Activated CD8-positive, alpha-beta memory T cell treated with anti-CD3 and anti-CD28 coated beads for 24 hours (primary cell): ENCODE data around the gene PGPEP1.
"Not testable (repeated sequence)": the region's sequence is repeated elsewhere in the genome, so short reads cannot be mapped to it uniquely, and the experiment has no call there.

Experiments used
- DNase-seq: peaks from one replicate; pipeline ENCODE4 v3.0.0-alpha.2; 2020

PGPEP1 gene

GRCh38 chr19:18332917-18333530, 7.4 kb upstream of the PGPEP1 start:
- DNase-seq: no peak

GRCh38 chr19:18333680-18334079, 6.7 kb upstream of the PGPEP1 start:
- no peak for DNase-seq

GRCh38 chr19:18336121-18336520, 4.3 kb upstream of the PGPEP1 start:
- DNase-seq: no peak

GRCh38 chr19:18338541-18338940, 1.9 kb upstream of the PGPEP1 start:
- DNase-seq: no peak

DNA sequence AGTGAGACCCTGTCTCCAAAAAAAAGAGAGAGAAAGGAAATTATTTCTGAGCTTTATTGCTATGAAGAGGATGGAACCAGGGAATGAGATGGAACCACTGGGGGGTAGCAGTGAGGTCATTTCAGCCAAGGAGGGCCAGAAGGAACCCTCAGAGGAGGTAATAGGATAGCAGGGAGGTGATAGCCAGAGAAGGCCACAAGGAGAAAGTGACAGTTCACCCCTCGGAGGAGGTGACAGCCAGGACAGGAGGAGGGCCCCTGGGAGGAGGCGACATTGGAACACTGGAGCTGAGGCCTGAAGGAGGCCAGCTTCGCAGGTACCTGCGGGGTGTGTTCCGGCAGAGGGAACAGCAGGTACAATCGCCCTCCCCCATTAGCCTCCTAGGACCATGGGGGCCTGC, 675 bp upstream of the PGPEP1 start:
- peak; percentile 59 for DNase-seq

DNA sequence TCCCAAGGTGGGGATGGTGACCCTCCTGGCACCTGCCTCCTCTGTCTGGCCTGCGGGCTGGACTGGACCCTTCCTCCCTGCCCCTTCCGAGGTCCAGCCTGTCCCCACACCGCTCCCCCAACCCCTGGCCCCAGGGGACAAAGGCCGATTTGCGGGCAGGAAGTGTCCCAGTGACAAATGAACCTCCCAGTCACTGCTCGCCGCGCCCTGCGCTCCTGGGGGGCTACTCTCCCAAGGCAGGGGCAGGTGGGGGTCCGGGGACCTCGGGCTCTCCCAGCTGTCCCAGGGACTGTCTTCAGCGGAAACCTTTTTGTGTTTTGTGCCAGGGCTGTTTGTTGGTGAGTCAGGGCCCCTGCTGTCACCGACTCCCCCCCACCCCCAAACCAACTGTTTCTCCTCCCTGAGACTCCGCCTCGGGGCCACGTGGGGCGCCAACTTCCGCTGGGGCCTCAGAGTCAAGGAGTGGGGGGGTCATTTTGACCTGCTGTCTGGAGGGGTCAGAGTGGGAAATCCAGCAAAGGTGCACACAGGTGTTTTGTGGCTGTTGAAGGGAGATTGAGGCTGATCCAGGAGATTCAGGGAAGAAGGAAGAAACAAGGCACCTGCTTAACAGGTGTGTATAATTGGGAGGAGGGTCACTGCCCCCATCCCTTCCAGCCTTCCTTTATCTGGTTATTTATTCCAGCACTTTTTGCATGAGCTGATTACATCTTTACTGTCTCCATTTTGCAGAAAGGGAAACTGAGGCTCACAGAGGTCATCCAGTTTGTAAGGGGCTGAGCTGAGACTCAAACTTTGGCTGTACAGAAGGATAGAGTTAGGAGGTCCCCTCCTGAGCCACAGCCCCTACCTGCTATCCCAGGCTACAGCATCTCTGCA, 831 bp downstream of the PGPEP1 start:
- DNase-seq: peak; percentile 84

DNA sequence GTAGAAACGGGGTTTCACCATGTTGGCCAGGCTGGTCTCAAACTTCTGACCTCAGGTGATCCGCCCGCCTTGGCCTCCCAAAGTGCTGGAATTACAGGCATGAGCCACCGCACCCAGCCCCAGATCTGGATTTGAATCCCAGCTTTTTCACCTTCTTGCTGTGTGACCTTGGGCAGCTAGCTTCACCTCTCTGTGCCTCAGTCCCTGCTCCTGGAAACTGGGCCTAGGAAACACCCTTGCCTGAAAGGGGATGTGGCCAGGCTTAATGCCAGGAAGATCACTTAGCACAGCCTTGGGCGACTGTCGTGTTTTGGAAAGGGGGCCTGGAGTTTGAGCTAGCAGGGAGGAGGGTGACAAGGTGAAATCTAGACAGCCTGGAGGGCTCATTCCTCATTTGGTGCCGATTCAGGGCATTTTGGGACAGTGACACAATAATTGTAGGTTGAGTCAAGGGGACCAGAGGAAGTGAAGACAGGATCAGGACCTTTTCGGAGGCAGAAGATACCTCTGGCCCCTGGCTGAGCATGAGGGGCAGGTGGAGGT, 1.8 kb downstream of the PGPEP1 start:
- no peak for DNase-seq

GRCh38 chr19:18344582-18344950, 4.2 kb downstream of the PGPEP1 start:
- no peak for DNase-seq

DNA sequence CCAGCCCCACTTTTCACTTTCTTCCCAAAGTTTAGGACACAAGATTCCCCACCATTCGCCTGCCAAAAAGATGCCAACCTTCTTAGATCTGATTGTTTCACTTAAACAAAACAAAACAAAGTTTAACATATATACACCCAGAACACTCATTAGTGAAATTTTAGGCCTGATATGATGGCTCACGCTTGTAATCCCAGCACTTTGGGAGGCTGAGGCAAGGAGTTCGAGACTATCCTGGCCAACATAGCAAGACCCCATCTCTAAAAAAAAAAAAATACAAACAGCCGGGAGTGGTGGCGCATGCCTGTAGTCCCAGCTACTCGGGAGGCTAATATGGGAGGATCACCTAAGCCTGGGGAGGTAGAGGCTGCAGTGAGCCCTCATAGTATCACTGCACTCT, 4.9 kb downstream of the PGPEP1 start:
- no peak for DNase-seq

DNA sequence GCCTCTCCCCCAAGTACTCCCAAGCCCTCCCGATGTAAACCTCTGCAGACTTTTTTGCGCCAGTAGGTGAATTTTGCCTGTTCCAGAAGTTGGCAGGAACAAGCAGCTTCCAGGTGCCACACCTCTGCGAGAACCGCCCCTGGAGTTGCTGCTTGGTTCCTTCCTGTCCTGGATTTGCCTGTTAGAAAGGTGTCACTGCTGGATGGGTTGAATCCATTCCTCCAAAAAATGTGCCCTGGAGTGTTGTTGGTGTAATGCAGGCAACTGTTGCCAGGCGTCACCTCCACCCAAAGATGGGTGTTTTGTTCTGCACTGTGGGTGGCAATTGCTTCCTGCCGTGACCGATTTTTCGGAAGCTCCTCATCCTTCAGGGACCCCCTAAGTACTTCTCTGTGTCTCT, 5.7 kb downstream of the PGPEP1 start:
- DNase-seq: no peak

DNA sequence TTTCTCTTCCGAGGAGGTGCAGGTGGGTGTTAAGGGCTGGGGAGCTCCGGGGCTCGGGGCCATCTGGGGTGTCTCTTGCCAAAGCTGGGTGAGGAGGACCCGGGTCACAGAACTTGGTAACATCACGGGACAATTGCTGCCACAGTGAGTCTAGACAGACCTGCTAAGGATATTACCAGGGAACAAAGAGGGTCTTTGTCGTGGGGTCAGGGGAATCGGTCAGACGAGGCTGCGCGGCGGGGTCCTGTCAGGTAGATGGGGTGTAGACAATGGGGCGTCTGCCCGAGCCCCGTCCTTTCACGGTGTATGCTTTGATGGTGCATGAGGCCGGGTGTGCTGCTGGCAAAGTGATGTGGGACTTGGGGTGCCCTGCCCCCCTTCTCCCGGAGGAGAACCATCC, 7.8 kb downstream of the PGPEP1 start:
- DNase-seq: no peak

DNA sequence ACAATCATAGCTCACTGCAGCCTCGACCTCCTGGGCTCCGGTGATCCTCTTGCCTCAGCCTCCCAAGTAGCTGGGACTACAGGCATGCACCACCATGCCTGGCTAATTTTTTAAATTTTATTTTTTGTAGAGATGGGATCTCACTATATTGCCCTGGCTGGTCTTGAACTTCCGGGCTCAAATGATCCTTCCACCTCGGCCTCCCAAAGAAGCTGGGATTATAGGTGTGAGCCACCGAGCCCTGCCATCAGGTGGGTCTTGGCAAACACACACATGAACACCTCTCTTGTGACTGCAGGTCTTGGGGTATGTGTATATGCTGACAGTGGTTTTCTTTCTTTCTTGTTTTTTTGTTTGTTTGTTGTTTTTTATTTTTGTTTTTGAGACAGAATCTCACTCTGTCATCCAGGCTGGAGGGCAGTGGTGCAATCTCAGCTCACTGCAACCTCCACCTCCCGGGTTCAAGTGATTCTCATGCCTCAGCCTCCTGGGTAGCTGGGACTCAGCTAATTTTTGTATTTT, 8.5 kb downstream of the PGPEP1 start:
- DNase-seq: not testable (repeated sequence)

DNA sequence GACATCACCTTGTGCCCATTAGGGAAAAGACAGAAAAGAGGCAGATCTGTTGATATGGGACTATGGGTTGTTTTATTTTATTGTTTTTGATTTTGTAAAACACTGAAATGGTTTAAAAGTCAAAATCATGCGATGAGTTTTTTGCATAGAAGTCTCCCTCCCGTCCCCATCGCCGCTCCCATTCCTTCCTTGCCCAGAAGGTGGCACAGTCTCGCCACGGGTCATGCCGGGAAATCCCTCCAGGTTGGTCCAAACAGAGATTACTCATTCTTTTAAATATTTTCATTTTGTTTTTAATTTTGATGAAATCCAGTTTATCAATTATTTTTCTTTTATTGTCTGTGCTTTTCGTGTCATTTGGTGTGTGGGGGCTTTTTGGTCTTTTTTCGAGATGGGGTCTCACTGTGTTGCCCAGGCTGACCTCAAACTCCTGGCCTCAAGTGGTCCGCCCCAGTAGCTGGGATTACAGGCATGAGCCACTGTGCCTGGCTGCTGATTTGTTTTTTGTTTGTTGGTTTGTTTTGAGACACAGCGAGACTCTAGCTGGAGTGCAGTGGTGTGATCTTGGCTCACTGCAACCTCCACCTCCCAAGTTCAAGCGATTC, 9.2 kb downstream of the PGPEP1 start:
- no peak for DNase-seq

GRCh38 chr19:18350490-18350889, 10.1 kb downstream of the PGPEP1 start:
- no peak for DNase-seq

- no peak for DNase-seq
Measured at GRCh38 chr19:18351544-18351943, 11.1 kb downstream of the PGPEP1 start.

DNA sequence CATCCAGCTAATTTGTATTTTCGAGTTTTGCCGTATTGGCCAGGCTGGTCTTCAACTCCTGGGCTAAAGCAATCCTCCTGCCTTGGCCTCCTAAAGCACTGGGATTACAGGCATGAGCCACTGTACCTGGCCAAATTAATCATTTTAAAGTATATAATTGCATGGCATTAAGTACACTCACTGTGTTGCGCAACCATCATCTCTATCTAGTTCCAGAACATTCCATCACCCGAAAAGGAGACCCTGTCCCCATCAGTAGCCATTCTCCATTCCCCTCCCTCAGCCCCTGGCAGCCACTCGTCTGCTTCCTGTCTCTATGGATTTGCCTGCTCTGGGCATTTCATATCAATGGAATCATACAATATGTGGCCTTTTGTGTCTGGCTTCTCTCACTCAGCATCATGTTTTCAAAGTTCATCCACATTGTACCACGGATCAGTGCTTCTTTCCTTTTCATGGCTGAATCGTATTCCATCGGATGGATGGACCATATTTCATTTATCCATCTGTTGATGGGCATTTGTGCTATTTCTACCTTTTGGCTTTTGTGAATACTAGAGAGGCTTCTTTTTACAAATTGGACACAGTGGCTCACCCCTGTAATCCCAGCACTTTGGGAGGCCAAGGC, 13.1 kb downstream of the PGPEP1 start:
- DNase-seq: no peak

- not testable (repeated sequence) for DNase-seq
Measured at GRCh38 chr19:18354743-18355142, 14.3 kb downstream of the PGPEP1 start.

- no peak for DNase-seq
Measured at GRCh38 chr19:18357041-18357440, 16.6 kb downstream of the PGPEP1 start.

- no peak for DNase-seq
Measured at GRCh38 chr19:18361646-18362045, 21.2 kb downstream of the PGPEP1 start.

DNA sequence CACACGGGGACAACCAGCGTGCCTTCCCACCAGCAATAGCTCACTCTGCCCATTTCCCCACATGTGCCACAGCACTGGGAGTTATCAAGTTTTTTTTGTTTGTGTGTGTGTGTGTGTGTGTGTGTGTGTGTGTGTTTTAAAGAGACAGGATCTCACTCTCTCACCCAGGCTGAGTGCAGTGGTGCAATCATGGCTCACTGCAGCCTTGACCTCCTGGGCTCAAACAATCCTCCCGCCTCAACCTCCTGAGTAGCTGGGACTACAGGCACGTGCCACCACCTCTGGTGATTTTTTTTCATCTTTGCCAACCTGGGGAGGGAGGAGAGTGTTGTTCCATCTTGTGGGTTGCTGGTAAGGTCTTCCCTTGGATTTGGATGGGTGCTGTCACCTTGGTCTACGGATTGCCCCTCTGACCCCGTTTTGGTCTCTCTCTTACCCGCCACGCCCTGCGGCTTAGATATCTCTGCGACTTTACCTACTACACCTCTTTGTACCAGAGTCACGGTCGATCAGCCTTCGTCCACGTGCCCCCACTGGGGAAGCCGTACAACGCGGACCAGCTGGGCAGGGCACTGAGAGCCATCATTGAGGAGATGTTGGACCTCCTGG, 22.6 kb downstream of the PGPEP1 start:
- no peak for DNase-seq

DNA sequence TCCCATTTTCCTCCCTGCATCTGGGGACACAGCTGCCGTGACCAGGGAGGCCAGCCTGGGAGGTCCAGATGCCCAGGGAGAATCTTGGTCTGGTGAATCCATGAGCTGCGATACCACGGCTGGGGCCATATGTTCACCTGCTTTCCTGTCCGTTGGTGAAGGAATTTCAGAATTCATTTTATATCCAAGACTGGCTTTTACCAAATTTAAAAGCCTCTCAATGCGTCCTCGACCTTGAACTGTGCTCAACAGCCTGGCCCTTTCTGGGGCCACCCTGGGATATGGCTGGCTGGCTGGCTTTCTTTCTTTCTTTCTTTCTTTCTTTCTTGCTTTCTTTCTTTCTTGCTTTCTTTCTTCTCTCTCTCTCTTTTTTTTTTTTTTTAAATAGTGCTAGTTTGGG, 23.4 kb downstream of the PGPEP1 start:
- no peak for DNase-seq

DNA sequence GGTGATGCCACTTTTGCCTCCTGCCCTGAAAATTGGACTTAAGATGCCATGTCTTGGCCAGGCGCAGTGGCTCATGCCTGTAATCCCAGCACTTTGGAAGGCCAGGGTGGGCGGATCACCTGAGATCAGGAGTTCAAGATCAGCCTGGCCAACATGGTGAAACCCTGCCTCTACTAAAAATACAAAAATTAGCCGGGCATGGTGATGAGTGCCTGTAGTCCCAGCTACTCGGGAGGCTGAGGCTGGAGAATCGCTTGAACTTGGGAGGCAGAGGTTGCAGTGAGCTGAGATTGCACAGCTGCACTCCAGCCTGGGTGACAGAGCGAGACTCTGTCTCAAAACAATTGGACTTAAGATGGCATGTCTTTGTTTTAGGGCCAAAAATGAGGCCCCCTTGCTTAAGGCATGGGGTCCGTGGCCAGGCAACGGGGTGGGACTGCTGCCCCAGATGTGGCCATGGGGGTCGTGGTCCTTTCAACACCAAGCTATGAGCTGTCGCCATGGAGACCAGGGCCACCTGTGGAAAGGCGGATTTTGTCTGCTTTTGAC, 24.0 kb downstream of the PGPEP1 start:
- not testable (repeated sequence) for DNase-seq
